ENCODE results near the gene ARID2.

Gene ARID2

DNA sequence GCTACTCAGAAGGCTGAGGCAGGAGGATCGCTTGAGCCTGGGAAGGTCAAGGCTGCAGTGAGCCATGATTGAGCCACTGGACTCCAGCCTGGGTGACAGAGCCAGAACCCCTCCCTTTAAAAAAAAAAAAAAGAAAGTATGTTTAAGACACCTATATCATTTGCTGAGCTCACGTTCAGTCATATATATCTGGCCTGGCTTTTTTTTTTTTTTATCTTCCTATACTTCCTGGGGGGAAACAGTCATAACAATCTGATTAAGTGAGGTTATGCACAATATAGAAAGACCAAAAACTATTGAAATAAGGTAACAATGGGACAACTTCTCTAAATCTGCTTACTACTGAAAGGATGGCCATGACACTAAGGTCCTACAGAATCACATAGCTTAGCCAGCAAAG is 9.4 kb upstream of the ARID2 start:
- no peak for DNase-seq (ENCODE audit: low spot score)

DNA sequence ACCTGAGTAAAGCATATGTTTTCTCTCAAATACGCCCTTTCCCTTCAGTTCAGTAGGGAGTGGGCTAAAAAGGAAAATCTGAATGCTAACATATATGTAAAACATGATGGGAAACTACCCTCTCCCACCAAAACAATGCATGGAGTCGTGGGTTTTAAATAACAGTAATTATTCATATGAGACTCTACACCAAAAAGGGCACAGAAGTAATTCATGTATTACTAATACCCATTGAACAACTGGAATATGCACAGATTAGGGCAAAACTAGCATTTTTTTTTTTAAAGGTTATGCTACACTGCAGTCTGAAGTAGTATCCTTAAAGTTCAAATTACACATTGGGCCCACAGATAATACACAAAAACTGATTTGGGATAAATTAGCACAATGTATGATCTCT is 8.1 kb upstream of the ARID2 start:
- DNase-seq (ENCODE audit: low spot score) = no peak

DNA sequence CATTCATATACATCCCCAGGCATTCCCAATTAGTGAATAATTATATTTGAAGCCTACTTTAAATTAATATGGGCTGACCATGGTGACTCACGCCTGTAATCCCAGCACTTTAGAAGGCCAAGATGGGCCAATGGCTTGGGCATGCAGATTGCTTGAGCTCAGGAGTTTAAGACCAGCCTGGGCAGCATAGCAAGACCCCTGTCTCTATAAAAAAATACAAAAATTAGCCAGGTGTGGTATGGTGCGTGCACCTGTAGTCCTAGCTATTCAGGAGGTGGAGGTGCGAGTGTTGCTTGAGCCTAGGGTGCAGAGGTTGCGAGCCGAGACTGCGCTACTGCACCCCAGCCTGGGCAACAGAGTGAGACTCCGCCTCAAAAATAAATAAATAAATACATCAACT is 7.6 kb upstream of the ARID2 start:
- DNase-seq (ENCODE audit: low spot score) = no peak

DNA sequence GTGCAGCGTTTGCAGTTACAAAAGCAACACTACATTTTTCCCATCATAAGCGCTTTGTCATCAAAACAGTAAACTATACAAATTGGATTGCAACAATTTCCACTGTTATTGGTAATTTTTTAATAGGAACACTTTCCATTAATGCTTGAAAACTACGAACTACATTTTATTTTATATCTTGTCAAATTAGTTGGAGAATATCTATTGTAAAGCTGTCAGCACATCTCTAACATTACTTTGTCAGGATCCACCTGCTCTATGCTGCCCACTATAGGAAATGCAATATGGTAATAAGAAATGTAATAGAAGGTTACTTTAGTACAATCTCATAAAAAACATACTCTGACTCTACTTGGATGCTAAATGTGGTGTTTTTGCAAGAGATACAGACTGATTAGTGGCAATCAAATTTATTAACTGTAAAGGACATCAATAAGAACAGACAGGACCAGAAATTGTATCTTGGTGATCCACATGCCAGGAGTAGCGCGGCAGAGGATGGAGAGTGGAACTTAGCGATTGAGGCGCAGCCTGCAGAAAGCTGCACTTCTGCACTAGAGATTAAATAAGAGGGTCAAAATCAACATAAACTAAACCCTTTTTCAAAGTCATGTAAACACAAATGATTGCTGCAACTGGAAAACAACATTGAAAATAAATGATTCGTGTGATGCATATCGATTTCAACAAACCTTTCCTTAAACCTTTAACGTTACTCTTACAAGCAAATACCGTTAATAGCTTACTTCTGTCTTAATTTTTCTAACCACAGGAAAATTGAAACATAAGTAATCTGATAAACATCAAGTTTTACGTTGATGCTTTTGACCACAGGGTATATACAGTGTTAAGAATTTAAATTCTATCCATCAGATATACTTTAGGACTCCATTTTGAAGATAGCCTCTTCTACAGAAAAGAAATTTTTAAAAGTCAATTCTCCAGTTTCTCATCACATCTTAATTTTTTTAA is 3.6 kb upstream of the ARID2 start:
- DNase-seq (ENCODE audit: low spot score) = peak; percentile 25

DNA sequence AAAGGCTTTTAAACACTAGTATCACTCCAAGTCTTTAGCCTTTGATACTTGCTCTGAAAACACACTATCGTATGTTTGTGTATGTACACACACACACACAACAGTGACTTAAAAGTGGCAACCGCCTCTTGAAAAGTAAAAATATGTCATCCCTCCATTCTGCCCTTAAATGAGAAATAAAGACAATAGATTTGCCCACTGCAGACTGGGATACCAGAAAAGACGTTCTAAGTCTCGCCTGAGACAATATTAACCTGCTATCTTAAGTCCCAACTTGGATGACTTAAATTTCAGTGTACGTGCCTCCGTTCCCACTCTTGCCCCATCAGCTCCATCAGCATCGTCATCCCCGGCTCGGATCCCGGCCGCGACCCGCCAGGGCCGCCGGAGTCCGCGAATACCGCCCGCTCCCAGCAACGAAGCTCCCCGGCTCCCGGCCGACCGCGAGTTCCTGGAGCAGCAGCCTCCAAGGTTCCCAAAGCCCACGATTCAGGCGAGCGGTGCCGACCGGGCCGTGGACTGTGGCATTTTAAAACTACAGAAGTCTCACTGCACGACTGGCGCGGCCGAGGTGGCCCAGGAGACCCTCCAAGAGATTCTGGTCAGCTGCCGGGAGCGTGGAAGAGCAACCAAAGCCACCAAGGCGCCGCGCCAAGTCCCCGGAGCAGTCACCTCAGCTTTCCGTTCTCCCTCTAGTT is 2.8 kb upstream of the ARID2 start:
- DNase-seq (ENCODE audit: low spot score) = peak; percentile 60

DNA sequence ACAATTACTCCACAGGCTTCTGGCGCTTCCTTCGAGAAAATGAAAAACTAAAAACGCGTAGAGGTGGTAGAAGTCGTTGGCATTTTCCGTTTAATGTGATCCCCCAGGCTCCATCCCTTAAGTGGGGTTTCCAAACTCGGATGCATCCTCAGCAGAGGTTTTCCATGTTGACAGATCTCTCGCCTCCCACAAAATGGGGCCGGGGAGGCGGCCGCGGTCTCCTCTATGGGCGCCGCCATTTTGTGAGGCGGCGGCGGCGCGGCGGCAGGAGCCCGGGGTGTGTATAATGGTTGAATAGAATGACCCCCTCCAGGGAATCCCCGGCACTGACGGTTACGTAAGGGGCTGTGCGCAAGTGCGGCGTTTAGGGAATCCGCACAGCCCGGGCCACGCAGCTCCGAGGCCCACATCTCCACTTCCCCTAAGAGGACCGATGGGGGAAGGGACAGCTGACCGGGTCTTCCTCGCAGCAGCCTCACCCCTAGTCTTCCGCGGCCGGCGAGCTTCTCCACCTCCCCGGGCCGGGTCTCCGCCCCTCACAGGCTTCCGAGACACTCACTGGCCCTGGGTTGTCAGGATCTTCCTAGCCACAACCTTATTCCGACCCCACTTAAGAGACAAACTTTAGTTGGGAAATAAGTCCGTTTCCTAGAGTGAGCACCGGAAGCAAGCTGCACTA is 2.1 kb upstream of the ARID2 start:
- DNase-seq (ENCODE audit: low spot score) = peak; percentile 91

DNA sequence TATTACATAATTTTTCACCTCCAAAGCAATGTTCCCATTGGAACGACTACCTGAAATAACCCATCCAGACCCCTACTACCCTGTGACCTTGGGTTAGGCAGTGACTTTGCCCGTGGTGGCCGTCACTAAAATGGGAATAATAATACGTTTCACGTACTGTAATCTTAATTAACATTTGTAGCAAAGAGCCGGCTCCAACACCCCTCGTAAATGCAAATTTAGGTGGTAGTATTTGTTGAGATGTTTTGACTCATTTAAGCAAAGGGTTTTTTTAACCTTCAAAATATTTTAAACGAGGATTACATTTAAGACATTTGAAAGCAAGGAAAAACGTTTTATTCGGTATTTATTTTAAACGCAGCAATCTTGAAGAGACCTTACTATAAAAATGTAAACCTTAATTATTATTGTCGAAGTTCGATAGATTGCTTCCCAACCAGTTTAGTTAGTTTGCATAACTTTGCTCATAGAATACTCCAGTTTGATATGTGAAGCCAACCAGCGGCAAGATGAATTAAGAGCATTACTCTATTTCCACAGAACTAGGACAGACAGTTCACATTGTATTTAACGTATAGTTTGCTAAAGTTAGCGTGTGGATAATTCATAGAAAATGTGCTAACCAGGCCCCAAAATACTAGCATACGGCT is 1.4 kb upstream of the ARID2 start:
- DNase-seq (ENCODE audit: low spot score) = no peak

DNA sequence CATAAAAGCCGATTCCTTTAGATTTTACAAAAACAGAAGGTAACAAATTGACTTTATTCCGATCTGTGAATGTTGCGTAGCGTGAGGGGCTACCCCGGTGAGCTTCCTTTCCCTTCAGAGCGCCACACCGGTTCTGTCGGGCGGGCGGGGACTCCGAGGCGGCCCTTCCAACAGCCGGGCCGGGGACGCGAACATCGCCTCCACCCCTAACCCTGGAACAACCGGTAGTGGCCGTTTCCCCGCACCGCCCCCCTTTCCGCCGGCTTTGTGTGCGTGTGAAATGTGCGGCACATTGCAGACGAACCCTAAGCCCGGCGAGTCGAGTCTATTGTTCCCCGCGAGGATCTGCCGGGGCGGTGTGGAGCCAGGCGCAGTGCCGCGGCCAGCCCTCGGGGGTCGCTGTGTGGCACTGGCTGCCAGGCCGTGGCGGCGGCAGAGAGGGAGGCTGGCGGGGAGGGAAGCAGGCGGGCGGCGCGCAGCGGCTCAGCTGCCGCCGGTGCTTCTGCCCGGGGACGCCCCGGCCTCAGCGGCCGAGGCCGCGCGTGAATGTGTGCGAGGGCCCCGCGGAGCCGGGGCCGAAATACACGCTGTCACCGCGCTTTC is 775 bp upstream of the ARID2 start:
- peak; percentile 90 for DNase-seq (ENCODE audit: low spot score)

DNA sequence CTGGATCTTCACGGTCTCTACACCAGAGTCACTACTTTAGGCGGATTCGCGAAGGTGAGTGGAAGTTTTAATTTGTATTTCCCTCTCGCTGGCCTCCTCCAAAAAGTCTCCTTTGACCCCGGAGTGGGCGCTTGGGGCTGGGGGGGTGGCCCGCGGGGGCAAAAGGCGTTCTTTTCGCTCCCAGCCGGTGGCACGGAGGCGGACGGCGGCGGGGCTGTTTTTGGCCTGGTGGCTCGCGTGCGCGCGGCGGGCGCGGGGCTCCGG is 510 bp downstream of the ARID2 start:
- DNase-seq (ENCODE audit: low spot score) = no peak

DNA sequence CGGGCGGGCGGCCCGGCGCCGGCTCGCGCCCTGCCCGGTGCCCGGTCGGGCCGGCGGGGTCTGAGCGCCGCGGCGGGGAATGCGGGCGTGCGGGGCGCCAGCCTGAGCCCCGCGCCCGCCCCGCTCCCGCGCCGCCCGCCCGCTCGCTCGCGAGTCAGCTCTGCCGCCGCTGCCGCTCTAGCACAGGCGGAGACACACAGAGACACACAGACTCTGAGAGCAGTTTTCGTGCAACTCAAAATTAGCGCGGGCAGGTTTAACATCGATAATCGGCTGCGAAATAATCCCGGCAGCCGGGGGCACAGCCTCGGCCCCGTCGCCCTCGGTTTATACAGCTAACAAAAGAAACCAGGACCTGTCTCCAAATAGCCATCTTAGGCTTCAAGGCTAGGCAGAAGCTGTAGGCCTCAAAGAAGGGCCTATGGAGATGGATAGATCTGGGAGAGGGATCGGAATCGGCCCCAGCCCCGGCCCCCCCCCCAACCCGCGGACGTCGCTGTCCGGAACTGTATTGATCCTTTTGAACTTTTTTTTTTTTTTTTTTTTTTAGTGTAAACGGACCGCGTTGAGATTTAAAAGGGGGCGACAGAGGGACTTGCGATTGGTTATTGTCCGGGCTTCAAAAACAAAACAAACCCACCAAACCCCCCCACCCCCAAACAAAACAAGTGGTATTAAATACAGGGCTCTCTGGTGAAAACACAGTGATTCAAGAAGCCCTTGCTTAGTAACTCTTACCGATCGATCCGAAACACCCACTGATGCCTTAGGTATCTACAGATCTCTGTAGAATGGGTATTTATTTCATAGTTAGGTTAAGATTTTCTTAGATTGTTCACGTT is 1.1 kb downstream of the ARID2 start:
- DNase-seq (ENCODE audit: low spot score) = peak; percentile 34

DNA sequence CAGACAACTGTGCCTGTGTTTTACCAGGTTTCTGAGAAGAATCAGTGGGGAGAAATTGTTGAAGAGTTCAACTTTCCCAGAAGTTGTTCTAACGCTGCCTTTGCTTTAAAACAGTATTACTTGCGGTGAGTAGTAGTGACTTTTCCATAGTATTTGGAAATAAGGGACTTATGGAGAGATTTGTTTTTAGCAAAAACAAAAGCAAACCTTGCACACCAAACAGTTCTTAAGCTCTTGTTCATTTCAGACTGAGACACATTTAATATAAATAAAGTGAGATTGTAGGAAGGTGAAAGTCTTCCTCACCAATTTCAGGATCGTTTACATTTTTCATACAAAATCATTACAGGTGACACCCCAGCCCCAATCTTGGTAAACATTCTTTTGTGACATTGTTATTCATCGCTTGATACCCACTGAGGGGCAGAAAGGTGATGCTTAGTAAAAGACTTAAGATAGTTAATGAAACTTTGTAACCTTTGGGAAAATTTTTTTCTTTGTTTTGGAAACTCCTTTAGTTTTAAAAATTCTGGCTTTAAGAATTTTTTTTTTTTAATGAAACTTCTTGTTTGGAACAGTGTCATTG is 1.8 kb downstream of the ARID2 start:
- DNase-seq (ENCODE audit: low spot score) = no peak

DNA sequence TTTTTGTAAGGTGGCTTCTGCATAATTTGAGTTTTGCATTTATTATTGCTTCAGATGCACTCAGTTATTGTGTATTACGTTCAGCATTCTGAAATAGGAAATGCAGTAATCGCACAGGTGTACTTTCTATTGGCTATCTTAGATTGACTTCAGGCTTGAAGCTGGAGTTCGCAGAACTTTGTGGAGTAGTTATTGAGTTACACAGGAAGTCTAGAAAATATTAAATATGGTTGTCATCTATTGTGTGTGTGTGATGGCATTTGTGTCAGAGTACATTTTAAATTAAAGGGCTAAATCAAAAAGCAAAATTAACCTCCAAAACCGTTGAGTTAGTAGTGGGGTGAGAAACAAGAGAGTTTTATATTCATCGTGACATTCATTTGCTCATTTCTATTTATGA is 2.7 kb downstream of the ARID2 start:
- DNase-seq (ENCODE audit: low spot score) = no peak

DNA sequence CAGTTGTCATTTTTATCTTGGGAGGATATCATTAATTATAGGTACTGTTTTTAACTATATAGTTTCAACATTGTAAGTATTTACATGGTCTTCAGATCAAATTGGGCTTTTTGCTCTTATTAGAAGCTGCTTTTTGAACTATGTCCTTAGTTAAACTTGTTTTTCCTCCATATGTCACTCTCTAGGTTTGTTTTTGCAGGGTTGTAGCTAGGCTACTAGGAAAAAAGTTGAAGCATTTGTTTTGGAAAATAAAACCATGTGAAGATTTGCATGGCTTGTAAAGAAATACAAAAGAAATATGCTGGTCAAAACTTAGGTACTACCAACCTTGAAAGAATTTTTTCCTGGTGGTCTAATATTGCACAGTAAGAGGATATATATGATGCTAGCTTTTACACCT is 3.4 kb downstream of the ARID2 start:
- DNase-seq (ENCODE audit: low spot score) = no peak

DNA sequence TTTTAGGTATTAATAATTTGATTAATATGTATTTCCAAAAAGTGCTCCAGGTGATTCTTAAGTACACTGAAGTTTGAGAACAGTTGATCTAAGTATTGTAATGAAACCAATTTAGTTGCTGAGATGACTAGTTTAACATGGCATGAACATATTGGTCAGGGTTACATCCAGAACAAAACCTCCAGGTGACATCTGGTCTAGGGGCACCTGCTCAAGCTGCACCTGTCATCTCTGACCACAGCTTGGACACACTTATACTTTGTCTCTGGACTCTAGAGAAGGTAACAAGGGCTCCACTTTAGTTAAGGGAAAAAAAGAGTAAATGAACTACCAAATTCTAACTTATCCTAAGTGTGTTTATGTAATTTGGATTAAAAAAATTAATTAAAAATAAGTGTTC is 8.1 kb downstream of the ARID2 start:
- DNase-seq (ENCODE audit: low spot score) = no peak

DNA sequence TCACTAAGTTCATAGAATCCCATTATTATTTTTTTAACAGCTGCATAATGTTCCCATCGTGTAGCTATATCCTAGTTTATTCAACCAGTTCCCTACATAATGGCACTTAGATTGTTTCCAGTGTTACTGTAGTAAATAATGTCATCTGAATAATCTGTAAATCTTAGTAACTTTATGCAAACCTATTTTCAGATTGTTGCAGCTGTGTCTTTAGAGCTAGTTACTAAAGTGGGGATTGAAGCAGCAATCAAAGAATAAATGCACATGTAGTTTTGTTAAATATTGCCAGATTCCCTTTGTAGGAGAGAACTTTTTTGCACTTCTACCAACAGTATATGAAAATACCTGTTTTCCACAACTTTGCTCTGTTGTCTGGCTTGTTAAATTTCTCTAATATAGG is 13.1 kb downstream of the ARID2 start:
- no peak for DNase-seq (ENCODE audit: low spot score)

DNA sequence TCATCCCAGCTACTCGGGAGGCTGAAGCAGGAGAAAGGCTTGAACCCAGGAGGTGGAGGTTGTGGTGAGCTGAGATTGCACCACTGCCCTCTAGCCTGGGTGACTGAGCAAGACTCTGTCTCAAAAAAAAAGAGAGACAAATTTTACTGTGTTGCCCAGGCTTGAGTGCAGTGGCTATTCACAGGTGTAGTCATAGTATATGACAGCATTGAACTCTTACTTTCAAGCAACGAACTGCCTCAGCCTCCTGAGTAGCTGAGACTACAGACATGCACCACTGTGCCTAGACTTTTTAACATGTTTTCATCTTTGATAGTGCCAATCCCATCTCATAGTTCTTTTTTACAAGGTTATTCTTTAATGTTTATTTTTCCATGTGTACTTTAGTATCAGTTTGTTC is 13.7 kb downstream of the ARID2 start:
- no peak for DNase-seq (ENCODE audit: low spot score)

DNA sequence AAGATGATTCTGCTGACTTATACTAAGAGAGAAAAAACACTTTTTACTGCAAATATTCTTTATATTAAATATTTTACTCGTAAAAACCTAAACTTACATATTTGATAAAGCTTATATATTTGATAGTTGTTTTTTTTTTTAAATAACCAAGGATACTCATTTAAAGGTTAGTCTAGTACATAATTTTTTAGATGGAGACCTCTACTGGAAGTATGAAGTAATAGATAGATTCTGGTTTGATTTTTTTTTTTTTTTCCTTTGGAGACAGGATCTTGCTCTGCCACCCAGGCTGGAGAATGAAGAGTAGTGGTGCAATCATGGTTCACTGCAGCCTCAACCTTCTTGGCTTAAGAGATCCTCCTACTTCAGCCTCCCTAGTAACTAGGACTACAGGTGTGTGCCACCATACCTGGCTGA is 16.4 kb downstream of the ARID2 start:
- DNase-seq (ENCODE audit: low spot score) = peak; percentile 12

DNA sequence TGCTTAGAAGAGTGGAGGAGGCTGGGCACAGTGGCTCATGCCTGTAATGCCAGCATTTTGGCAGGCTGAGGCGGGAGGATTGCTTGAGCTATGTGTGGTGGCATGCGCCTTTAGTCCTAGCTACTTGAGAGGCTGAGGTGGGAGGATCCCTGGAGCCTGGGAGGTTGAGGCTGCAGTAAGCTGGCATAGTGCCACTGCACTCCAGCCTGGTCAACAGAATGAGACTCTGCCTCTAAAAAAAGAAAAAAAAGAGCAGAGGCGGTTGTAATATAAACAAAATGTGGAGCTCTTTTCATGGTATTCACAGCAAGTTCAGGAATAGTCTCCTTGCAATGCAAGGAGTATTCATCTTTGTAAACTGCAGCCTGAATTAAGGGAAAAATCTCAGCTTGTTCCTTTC is 27.2 kb downstream of the ARID2 start:
- peak; percentile 5 for DNase-seq (ENCODE audit: low spot score)

DNA sequence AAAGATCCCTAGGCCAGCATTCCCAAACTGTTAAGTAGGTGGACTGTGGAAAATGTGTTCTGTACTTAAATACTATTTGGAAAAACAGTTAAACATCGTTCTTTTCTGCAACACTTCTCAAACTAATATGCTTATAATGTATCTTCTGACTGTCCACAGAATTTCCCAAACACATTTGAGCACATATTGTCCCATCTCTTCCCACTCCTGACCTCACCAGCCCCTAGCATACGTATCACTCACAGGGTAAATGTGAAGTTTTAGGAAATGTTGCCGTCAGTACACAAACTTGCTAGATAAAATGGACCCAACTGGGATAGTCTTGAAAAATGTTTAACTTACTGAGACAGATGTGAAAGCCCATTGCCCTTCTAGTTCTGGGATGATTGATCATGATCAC is 27.7 kb downstream of the ARID2 start:
- no peak for DNase-seq (ENCODE audit: low spot score)

DNA sequence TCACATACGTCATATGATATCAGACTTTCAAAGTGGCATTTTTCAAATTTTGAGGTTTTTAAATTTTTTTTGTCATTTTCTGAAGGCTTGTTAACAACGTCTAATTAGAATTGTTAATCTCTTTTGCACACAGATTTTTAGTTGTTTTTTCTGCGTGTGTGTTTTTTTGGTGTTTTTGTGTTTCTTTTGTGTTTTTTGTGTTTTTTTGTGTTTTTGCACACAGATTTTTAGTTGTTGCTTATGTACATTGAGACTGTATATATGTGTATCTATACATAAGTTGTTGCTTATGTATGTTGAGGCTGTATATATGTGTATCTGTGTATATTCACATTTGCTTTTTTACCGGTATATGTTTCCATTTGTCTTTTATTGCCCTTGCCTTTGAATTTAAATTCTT is 30.8 kb downstream of the ARID2 start:
- no peak for DNase-seq (ENCODE audit: low spot score)

All from AG08396 (cell line).